H1 (cell line): ENCODE data around the gene CSF2RB. TPM values are rescaled to one million over a fixed set of nuclear protein-coding genes. Genes with fewer than 3 reads are reported as not detected.

Experiments used
- CTCF ChIA-PET: fragments of 300-600 bp; sonication (Branson Sonifier 250); formaldehyde crosslinking; loops from one replicate; lab custom pipeline; 2021; ENCODE audit not compliant: partially characterized antibody; lab: Charles Lee
- POLR2A ChIA-PET: fragments of 300-600 bp; sonication (Branson Sonifier 250); formaldehyde crosslinking; loops from one replicate; lab custom pipeline; 2021; ENCODE audit warnings: inconsistent platforms; ENCODE audit not compliant: partially characterized antibody; lab: Charles Lee
- DNase-seq, 2 experiments: peaks; one replicate each; pipeline versions ENCODE4 v3.0.0 to v3.0.0-alpha.2; 2010 to 2022; ENCODE audit warnings: low spot score in 2 of 2, low read depth in 1 of 2, mixed read lengths in 1 of 2
- FAIRE-seq: peaks from 2 replicates; lab custom pipeline; 2011; peaks lifted over from hg19 to GRCh38; lab: Jason Lieb, UNC
- H2AFZ ChIP-seq: 2 replicates; pipeline ENCODE4 v1.8.1; 2012; ENCODE audit warnings: low read length, inconsistent platforms
- H2AK5ac ChIP-seq: 2 replicates; pipeline ENCODE4 v1.6.1; 2013; ENCODE audit warnings: low read depth, low read length
- H2BK120ac ChIP-seq: replicated peaks from 2 replicates; pipeline ENCODE3; 2013; ENCODE audit warnings: low read depth, low read length, inconsistent platforms
- H2BK12ac ChIP-seq: 2 replicates; pipeline ENCODE4 v1.6.1; 2013; ENCODE audit warnings: low read depth, low read length
- H2BK15ac ChIP-seq: 2 replicates; pipeline ENCODE4 v1.6.1; 2013; ENCODE audit warnings: low read length
- H2BK20ac ChIP-seq: 2 replicates; pipeline ENCODE4 v1.6.1; 2013; ENCODE audit warnings: low read length
- H2BK5ac ChIP-seq: 2 replicates; pipeline ENCODE4 v1.6.1; 2013; ENCODE audit warnings: low read depth, low read length
- H3K14ac ChIP-seq: 2 replicates; pipeline ENCODE4 v1.6.1; 2013; ENCODE audit warnings: inconsistent platforms; ENCODE audit not compliant: insufficient read length
- H3K18ac ChIP-seq: 2 replicates; pipeline ENCODE4 v1.6.1; 2013; ENCODE audit warnings: low read length; ENCODE audit errors: extremely low read depth
- H3K23ac ChIP-seq: 2 replicates; pipeline ENCODE4 v1.6.1; 2013; ENCODE audit warnings: inconsistent platforms; ENCODE audit not compliant: insufficient read length
- H3K23me2 ChIP-seq: 2 replicates; pipeline ENCODE4 v1.6.1; 2013; ENCODE audit warnings: low read depth, low read length
- H3K27ac ChIP-seq: 2 replicates; pipeline ENCODE4 v1.6.1; 2011; ENCODE audit warnings: low read depth, low read length, inconsistent platforms
- H3K27me3 ChIP-seq, 4 experiments: replicated peaks in 1 of 4; 1 replicate in 1 of 4; 2 replicates in 3 of 4; pipeline versions ENCODE4 v1.6.1 to v1.8.1; 2011 to 2013; ENCODE audit warnings: low read length in 3 of 4, mild to moderate bottlenecking in 3 of 4, inconsistent platforms in 2 of 4, mixed read lengths in 2 of 4, moderate library complexity in 1 of 4; ENCODE audit not compliant: control insufficient read depth in 3 of 4, insufficient read depth in 3 of 4; ENCODE audit errors: extremely low read depth in 1 of 4
- H3K36me3 ChIP-seq, 4 experiments: 2 replicates each; pipeline versions ENCODE4 v1.6.1 to v1.8.1; 2011 to 2013; ENCODE audit warnings: mild to moderate bottlenecking in 4 of 4, low read length in 3 of 4, moderate library complexity in 2 of 4, control low read depth in 1 of 4, inconsistent platforms in 1 of 4; ENCODE audit not compliant: insufficient read depth in 4 of 4, control insufficient read depth in 2 of 4
- H3K4ac ChIP-seq: replicated peaks from 2 replicates; pipeline ENCODE3; 2013; ENCODE audit warnings: low read length, low read depth, mixed read lengths, inconsistent platforms; ENCODE audit not compliant: insufficient read length
- H3K4me1 ChIP-seq, 4 experiments: replicated peaks in 1 of 4; 1 replicate in 1 of 4; 2 replicates in 3 of 4; pipeline versions ENCODE4 v1.6.1 to v1.8.1; 2011 to 2013; ENCODE audit warnings: low read length in 3 of 4, inconsistent platforms in 2 of 4, mixed read lengths in 1 of 4; ENCODE audit not compliant: insufficient read depth in 4 of 4, control insufficient read depth in 3 of 4
- H3K4me2 ChIP-seq, 2 experiments: 2 replicates each; pipeline versions ENCODE4 v1.6.1 to v1.8.1; 2011 to 2013; ENCODE audit warnings: low read depth in 2 of 2, low read length in 2 of 2, control low read depth in 1 of 2, inconsistent platforms in 1 of 2, mild to moderate bottlenecking in 1 of 2; ENCODE audit not compliant: insufficient read depth in 1 of 2
- H3K4me3 ChIP-seq, 4 experiments: fragments of 200-600, 300-600 bp in 1 of 4; sonication (generic), shearing (Covaris generic), sonication (Bioruptor Twin) in 1 of 4; 2 replicates each; pipeline versions ENCODE4 v1.5.1 to v1.8.1; 2011 to 2016; ENCODE audit warnings: low read length in 4 of 4, low read depth in 3 of 4, control low read depth in 2 of 4, inconsistent platforms in 2 of 4, mild to moderate bottlenecking in 2 of 4, mixed read lengths in 1 of 4, moderate library complexity in 1 of 4; ENCODE audit not compliant: insufficient read depth in 2 of 4; ENCODE audit errors: extremely low read depth in 1 of 4
- H3K56ac ChIP-seq: replicated peaks from 2 replicates; pipeline ENCODE3; 2013; ENCODE audit warnings: low read depth, mild to moderate bottlenecking, mixed read lengths, low read length, inconsistent platforms; ENCODE audit not compliant: insufficient read length
- H3K79me1 ChIP-seq: 2 replicates; pipeline ENCODE4 v1.6.1; 2013; ENCODE audit warnings: low read depth, low read length, control low read depth
- H3K79me2 ChIP-seq, 2 experiments: 2 replicates each; pipeline versions ENCODE4 v1.6.1 to v1.8.1; 2012 to 2013; ENCODE audit warnings: low read length in 2 of 2, mild to moderate bottlenecking in 2 of 2, inconsistent platforms in 1 of 2; ENCODE audit not compliant: insufficient read depth in 2 of 2, control insufficient read depth in 1 of 2
- H3K9ac ChIP-seq, 4 experiments: replicated peaks in 1 of 4; 1 replicate in 1 of 4; 2 replicates in 3 of 4; pipeline versions ENCODE4 v1.6.1 to v1.8.1; 2011 to 2013; ENCODE audit warnings: low read depth in 3 of 4, low read length in 3 of 4, control low read depth in 2 of 4, mild to moderate bottlenecking in 2 of 4, moderate library complexity in 2 of 4, inconsistent platforms in 1 of 4; ENCODE audit errors: extremely low read depth in 1 of 4
- H3K9me3 ChIP-seq, 2 experiments: 2 replicates each; pipeline versions ENCODE4 v1.6.1 to v1.8.1; 2012 to 2013; ENCODE audit warnings: mild to moderate bottlenecking in 2 of 2, moderate library complexity in 2 of 2, control low read depth in 1 of 2, inconsistent platforms in 1 of 2, low read depth in 1 of 2, low read length in 1 of 2, mixed read lengths in 1 of 2; ENCODE audit not compliant: insufficient read depth in 2 of 2
- H4K20me1 ChIP-seq, 2 experiments: replicated peaks in 1 of 2; 2 replicates each; pipeline versions ENCODE3 to v1.8.1; 2011 to 2013; ENCODE audit warnings: inconsistent platforms in 2 of 2, low read length in 2 of 2, mild to moderate bottlenecking in 1 of 2; ENCODE audit not compliant: insufficient read depth in 2 of 2, control insufficient read depth in 1 of 2
- H4K5ac ChIP-seq: 2 replicates; pipeline ENCODE4 v1.6.1; 2013; ENCODE audit warnings: low read length, low read depth, mixed read lengths, inconsistent platforms; ENCODE audit not compliant: insufficient read length
- H4K8ac ChIP-seq: 2 replicates; pipeline ENCODE4 v1.8.0; 2013; ENCODE audit warnings: mild to moderate bottlenecking, moderate library complexity, low read length, inconsistent platforms; ENCODE audit not compliant: insufficient read depth; ENCODE audit errors: extremely low read depth
- H4K91ac ChIP-seq: replicated peaks from 2 replicates; pipeline ENCODE3; 2013; ENCODE audit warnings: low read length, mixed read lengths, inconsistent platforms; ENCODE audit not compliant: insufficient read length
- BRCA1 ChIP-seq: IDR thresholded peaks from 2 replicates; pipeline ENCODE4 v1.6.1; 2012; ENCODE audit warnings: low read depth, low read length, improper control_type of control experiment
- CHD2 ChIP-seq: IDR thresholded peaks from 2 replicates; pipeline ENCODE4 v1.6.1; 2012; ENCODE audit warnings: low read length, improper control_type of control experiment
- HDAC2 ChIP-seq, 2 experiments: fragments of 300-600 bp in 1 of 2; sonication (generic) in 1 of 2; IDR thresholded peaks; 2 replicates each; pipeline ENCODE4 v1.6.1; 2011 to 2012; ENCODE audit warnings: low read depth in 2 of 2, low read length in 2 of 2, mild to moderate bottlenecking in 2 of 2, moderate library complexity in 2 of 2, borderline replicate concordance in 1 of 2, inconsistent platforms in 1 of 2
- HDAC6 ChIP-seq: IDR thresholded peaks from one replicate; pipeline ENCODE4 v1.7.1; 2012; ENCODE audit warnings: low read depth, mild to moderate bottlenecking, inconsistent platforms, low read length, moderate library complexity
- JUND ChIP-seq: IDR thresholded peaks from 2 replicates; pipeline ENCODE4 v1.6.1; 2011; ENCODE audit warnings: mild to moderate bottlenecking, improper control_type of control experiment, low read length
- MAFK ChIP-seq: IDR thresholded peaks from 2 replicates; pipeline ENCODE4 v1.6.1; 2012; ENCODE audit warnings: low read depth, mild to moderate bottlenecking, improper control_type of control experiment, low read length
- NRF1 ChIP-seq: IDR thresholded peaks from 2 replicates; pipeline ENCODE4 v1.6.1; 2011; ENCODE audit warnings: mild to moderate bottlenecking, low read depth, low read length, improper control_type of control experiment
- POLR2A ChIP-seq, 2 experiments: IDR thresholded peaks; 1 replicate in 1 of 2; 2 replicates in 1 of 2; pipeline ENCODE4 v1.6.1; 2011; ENCODE audit warnings: low read depth in 2 of 2, low read length in 2 of 2, mild to moderate bottlenecking in 2 of 2; ENCODE audit errors: control extremely low read depth in 1 of 2
- RFX5 ChIP-seq: IDR thresholded peaks from 2 replicates; pipeline ENCODE4 v1.6.1; 2011; ENCODE audit warnings: low read depth, low read length, improper control_type of control experiment, borderline replicate concordance
- TCF12 ChIP-seq: IDR thresholded peaks from 2 replicates; pipeline ENCODE4 v1.6.1; 2011; ENCODE audit warnings: low read depth, mild to moderate bottlenecking, low read length
- WGBS, 2 experiments: shearing (Covaris generic) in 1 of 2; methylation state at CpG; one replicate each; pipeline versions ENCODE4 v1.1.6 to v1.1.7; 2013 to 2015; ENCODE audit warnings: low lambda C conversion rate in 2 of 2, mixed read lengths in 2 of 2, inconsistent platforms in 1 of 2, low coverage in 1 of 2, missing lambda C conversion rate in 1 of 2; ENCODE audit not compliant: insufficient replicate concordance in 2 of 2, insufficient coverage in 1 of 2, insufficient read length in 1 of 2; ENCODE audit errors: extremely low coverage in 1 of 2, missing lambda C conversion rate in 1 of 2; 5-methylcytosine and 5-hydroxymethylcytosine counted together
- polyA plus RNA-seq, 7 experiments: library from polyadenylated mRNA; depleted of rRNA in 3 of 7; stranded (reverse) in 5 of 7; unstranded in 2 of 7; fragments of >200 nt in 5 of 7; fragments of 200-250 nt in 2 of 7; gene quantifications; 1 replicate in 5 of 7; 2 replicates in 1 of 7; 4 replicates in 1 of 7; pipeline versions ENCODE4 v1.2.1 to v1.2.3, GENCODE V29; 2011 to 2013; ENCODE audit warnings: missing spikeins in 2 of 7, mixed read lengths in 2 of 7
- total RNA-seq: library from RNA; stranded (reverse); fragmentation: NEBNext Ultra II Directional; extraction: Animal tissue kit (Norgen Biotek cat#: 25700); gene quantifications from 2 replicates; pipeline ENCODE4 v1.2.1, GENCODE V29; 2021
- TF ChIP-seq, protein P1 (sequence below): IDR thresholded peaks from 2 replicates; pipeline ENCODE4 v1.6.1; 2012; ENCODE audit warnings: inconsistent platforms
- TF ChIP-seq, protein P2 (sequence below), 3 experiments: IDR thresholded peaks; 1 replicate in 2 of 3; 2 replicates in 1 of 3; pipeline versions ENCODE4 v1.5.1 to v1.6.1; 2011; ENCODE audit warnings: low read length in 3 of 3, mild to moderate bottlenecking in 3 of 3, inconsistent platforms in 2 of 3, low read depth in 1 of 3, moderate library complexity in 1 of 3; ENCODE audit not compliant: insufficient read depth in 1 of 3; ENCODE audit errors: control extremely low read depth in 1 of 3

CSF2RB gene
- total and polyA plus RNA-seq, 2 of the 8 experiments (the other 6 are each of a cell fraction or from before 2014, with no cell fraction given) = not detected

GRCh38 chr22:36885474-36885873 is 28.0 kb upstream of the CSF2RB start:
- Histone ChIP-seq H4K20me1 (no peaks in the 10 kb centered on the region), H3K14ac (no peak overlapping the region), H3K56ac (no peak overlapping the region), H3K9ac (no peak overlapping the region), H3K79me1 (no peaks in the 10 kb centered on the region), H3K79me2 (no peaks in the 10 kb centered on the region), H3K27ac (no peak overlapping the region), H2AK5ac (no peak overlapping the region), H3K4me1 (peaks cover 0 to 4% (median 0%) of the 10 kb centered on the region in 4 experiments; a peak in 2 of 7 replicates), H3K36me3 (no peaks in the 10 kb centered on the region), H3K4me2 (no peak overlapping the region), H3K4me3 (no peak overlapping the region), H4K5ac (no peak overlapping the region), H3K18ac (no peak overlapping the region), H2BK5ac (no peak overlapping the region), H3K23me2 (no peaks in the 10 kb centered on the region), H2AFZ (no peak overlapping the region), H3K27me3 (no peaks in the 10 kb centered on the region), H2BK20ac (no peak overlapping the region), H2BK120ac (no peak overlapping the region), H3K9me3 (peaks cover 0 to 6% of the 10 kb centered on the region in 2 experiments; a peak in 1 of 4 replicates), H3K4ac (no peak overlapping the region), H4K91ac (no peak overlapping the region), H2BK12ac (no peak overlapping the region), H2BK15ac (no peak overlapping the region), H4K8ac (no peak overlapping the region), H3K23ac (no peak overlapping the region)
- no peak for FAIRE-seq
- no peak for DNase-seq
- 89% methylated on average over 7 of the region's 7 CpGs; no CpG with 5 or more reads in 1 of the 2 experiments for WGBS, 2 experiments
- no peak for TF ChIP-seq POLR2A (IDR thresholded peaks at IDR 0.05; ENCODE audit: control extremely low read depth in 1 of 2, low read depth in 2 of 2, low read length in 2 of 2)
- TF ChIP-seq BRCA1 = no peak
- no peak for TF ChIP-seq HDAC6
- no peak for TF ChIP-seq JUND
- no peak for TF ChIP-seq TCF12
- no peak for TF ChIP-seq MAFK
- TF ChIP-seq RFX5 = no peak
- no peak for TF ChIP-seq HDAC2 (IDR thresholded peaks at IDR 0.05; ENCODE audit: borderline replicate concordance in 1 of 2, low read depth in 2 of 2, low read length in 2 of 2)
- no peak for TF ChIP-seq CHD2
- TF ChIP-seq NRF1 = no peak
- TF ChIP-seq, protein P1, sequence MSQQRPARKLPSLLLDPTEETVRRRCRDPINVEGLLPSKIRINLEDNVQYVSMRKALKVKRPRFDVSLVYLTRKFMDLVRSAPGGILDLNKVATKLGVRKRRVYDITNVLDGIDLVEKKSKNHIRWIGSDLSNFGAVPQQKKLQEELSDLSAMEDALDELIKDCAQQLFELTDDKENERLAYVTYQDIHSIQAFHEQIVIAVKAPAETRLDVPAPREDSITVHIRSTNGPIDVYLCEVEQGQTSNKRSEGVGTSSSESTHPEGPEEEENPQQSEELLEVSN = no peak
- TF ChIP-seq, protein P2, sequence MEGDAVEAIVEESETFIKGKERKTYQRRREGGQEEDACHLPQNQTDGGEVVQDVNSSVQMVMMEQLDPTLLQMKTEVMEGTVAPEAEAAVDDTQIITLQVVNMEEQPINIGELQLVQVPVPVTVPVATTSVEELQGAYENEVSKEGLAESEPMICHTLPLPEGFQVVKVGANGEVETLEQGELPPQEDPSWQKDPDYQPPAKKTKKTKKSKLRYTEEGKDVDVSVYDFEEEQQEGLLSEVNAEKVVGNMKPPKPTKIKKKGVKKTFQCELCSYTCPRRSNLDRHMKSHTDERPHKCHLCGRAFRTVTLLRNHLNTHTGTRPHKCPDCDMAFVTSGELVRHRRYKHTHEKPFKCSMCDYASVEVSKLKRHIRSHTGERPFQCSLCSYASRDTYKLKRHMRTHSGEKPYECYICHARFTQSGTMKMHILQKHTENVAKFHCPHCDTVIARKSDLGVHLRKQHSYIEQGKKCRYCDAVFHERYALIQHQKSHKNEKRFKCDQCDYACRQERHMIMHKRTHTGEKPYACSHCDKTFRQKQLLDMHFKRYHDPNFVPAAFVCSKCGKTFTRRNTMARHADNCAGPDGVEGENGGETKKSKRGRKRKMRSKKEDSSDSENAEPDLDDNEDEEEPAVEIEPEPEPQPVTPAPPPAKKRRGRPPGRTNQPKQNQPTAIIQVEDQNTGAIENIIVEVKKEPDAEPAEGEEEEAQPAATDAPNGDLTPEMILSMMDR (IDR thresholded peaks at IDR 0.05; ENCODE audit: control extremely low read depth in 1 of 3, insufficient read depth in 1 of 3, low read depth in 1 of 3, low read length in 3 of 3) = no peak
- ChIA-PET CTCF (interaction anchor here (0.9 to 1.0 kb wide), 3 partner anchors 9 to 32 kb away, joined by 3 read pairs; no protein-coding TSS in a partner anchor), POLR2A (no interaction called here)
